ENCODE data around the gene CNTN1. TPM values are rescaled to one million over a fixed set of nuclear protein-coding genes. Genes with fewer than 3 reads are reported as not detected.

The CNTN1 gene
- total and polyA plus RNA-seq, 2 experiments from 2014 or later = 0.58 to 2.4 TPM

- Histone ChIP-seq H3K4me1 (ENCODE audit: insufficient read depth) (no peaks in the 10 kb centered on the region), H3K36me3 (replicated peaks; ENCODE audit: insufficient read depth, low read depth) (no peaks in the 10 kb centered on the region), H2AFZ (no peak overlapping the region), H3K27ac (no peak overlapping the region), H3K9me3 (ENCODE audit: low read depth) (no peaks in the 10 kb centered on the region), H4K20me1 (ENCODE audit: insufficient read depth, poor library complexity, severe bottlenecking) (no peaks in the 10 kb centered on the region), H3K4me3 (no peak overlapping the region), H3K27me3 (no peaks in the 10 kb centered on the region), H3K4me2 (no peak overlapping the region), H3K9me2 (replicated peaks; ENCODE audit: insufficient read depth) (no peaks in the 10 kb centered on the region), H3K79me2 (no peaks in the 10 kb centered on the region)
- DNase-seq (ENCODE audit: low spot score) = no peak
- 39% methylated on average over 1 of the region's 1 CpG for WGBS (ENCODE audit: low lambda C conversion rate, missing lambda C conversion rate)
- TF ChIP-seq EZH2 (IDR thresholded peaks at IDR 0.05; ENCODE audit: borderline replicate concordance) = no peak
- TF ChIP-seq, protein P1, sequence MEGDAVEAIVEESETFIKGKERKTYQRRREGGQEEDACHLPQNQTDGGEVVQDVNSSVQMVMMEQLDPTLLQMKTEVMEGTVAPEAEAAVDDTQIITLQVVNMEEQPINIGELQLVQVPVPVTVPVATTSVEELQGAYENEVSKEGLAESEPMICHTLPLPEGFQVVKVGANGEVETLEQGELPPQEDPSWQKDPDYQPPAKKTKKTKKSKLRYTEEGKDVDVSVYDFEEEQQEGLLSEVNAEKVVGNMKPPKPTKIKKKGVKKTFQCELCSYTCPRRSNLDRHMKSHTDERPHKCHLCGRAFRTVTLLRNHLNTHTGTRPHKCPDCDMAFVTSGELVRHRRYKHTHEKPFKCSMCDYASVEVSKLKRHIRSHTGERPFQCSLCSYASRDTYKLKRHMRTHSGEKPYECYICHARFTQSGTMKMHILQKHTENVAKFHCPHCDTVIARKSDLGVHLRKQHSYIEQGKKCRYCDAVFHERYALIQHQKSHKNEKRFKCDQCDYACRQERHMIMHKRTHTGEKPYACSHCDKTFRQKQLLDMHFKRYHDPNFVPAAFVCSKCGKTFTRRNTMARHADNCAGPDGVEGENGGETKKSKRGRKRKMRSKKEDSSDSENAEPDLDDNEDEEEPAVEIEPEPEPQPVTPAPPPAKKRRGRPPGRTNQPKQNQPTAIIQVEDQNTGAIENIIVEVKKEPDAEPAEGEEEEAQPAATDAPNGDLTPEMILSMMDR (IDR thresholded peaks at IDR 0.05; ENCODE audit: poor library complexity) = no peak
- no peak for TF ChIP-seq EZH2phosphoT487 (IDR thresholded peaks at IDR 0.05; ENCODE audit: low read depth, severe bottlenecking, unreplicated experiment)
Measured at GRCh38 chr12:41053046-41053445, 360.8 kb downstream of the CNTN1 start.

GRCh38 chr12:41055875-41056577 is 363.8 kb downstream of the CNTN1 start:
- Histone ChIP-seq H4K20me1 (ENCODE audit: insufficient read depth, poor library complexity, severe bottlenecking) (no peaks in the 10 kb centered on the region), H2AFZ (no peak overlapping the region), H3K4me3 (no peak overlapping the region), H3K9me2 (replicated peaks; ENCODE audit: insufficient read depth) (no peaks in the 10 kb centered on the region), H3K27ac (no peak overlapping the region), H3K79me2 (no peaks in the 10 kb centered on the region), H3K27me3 (no peaks in the 10 kb centered on the region), H3K4me1 (ENCODE audit: insufficient read depth) (no peaks in the 10 kb centered on the region), H3K9me3 (ENCODE audit: low read depth) (no peaks in the 10 kb centered on the region), H3K36me3 (replicated peaks; ENCODE audit: insufficient read depth, low read depth) (no peaks in the 10 kb centered on the region), H3K4me2 (no peak overlapping the region)
- DNase-seq (ENCODE audit: low spot score) = no peak
- 51% methylated on average over 3 of the region's 3 CpGs for WGBS (ENCODE audit: low lambda C conversion rate, missing lambda C conversion rate)
- TF ChIP-seq, protein P1 (IDR thresholded peaks at IDR 0.05; ENCODE audit: poor library complexity) = no peak
- TF ChIP-seq EZH2phosphoT487 (IDR thresholded peaks at IDR 0.05; ENCODE audit: low read depth, severe bottlenecking, unreplicated experiment) = no peak
- no peak for TF ChIP-seq EZH2 (IDR thresholded peaks at IDR 0.05; ENCODE audit: borderline replicate concordance)

DNA sequence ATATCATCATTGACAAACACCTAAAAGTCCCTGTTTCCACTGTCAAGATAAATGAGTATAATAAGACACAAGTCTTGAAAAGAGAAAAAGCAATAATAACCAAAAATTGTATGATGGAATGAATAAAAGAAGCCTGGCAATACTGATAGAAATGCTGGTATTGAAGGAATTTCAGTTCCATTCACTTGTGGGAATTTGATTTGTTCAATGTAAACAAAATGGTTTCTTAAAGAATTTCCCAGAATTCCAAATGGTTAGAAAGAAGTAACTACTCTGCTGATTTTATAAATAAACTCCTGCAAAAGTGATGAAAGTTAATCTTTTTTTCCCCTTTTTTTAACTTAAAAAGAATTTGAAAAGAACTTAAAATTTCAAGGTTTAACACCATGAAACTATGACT is 366.0 kb downstream of the CNTN1 start:
- no peaks in the 10 kb centered on the region for H3K79me2 ChIP-seq
- no peaks in the 10 kb centered on the region for H3K9me2 ChIP-seq (replicated peaks; ENCODE audit: insufficient read depth)
- H2AFZ ChIP-seq = no peak overlapping the region
- no peaks in the 10 kb centered on the region for H3K9me3 ChIP-seq (ENCODE audit: low read depth)
- H3K27ac ChIP-seq = no peak overlapping the region
- no peaks in the 10 kb centered on the region for H4K20me1 ChIP-seq (ENCODE audit: insufficient read depth, poor library complexity, severe bottlenecking)
- no peaks in the 10 kb centered on the region for H3K4me1 ChIP-seq (ENCODE audit: insufficient read depth)
- H3K36me3 ChIP-seq (replicated peaks; ENCODE audit: insufficient read depth, low read depth) = no peaks in the 10 kb centered on the region
- no peak for DNase-seq (ENCODE audit: low spot score)
- no peaks in the 10 kb centered on the region for H3K27me3 ChIP-seq
- H3K4me3 ChIP-seq = no peak overlapping the region
- H3K4me2 ChIP-seq = no peak overlapping the region
- TF ChIP-seq EZH2 (IDR thresholded peaks at IDR 0.05; ENCODE audit: borderline replicate concordance) (no peak), EZH2phosphoT487 (IDR thresholded peaks at IDR 0.05; ENCODE audit: low read depth, severe bottlenecking, unreplicated experiment) (no peak)
- TF ChIP-seq, protein P1 (IDR thresholded peaks at IDR 0.05; ENCODE audit: poor library complexity) = no peak

Data from hepatocyte (in vitro differentiated cells).